HG03378 (cell line): ENCODE results near the gene AKAP10.
"Not testable (repeated sequence)": the region's sequence is repeated elsewhere in the genome, so short reads cannot be mapped to it uniquely, and the experiment has no call there.

ENCODE experiments used
- ATAC-seq: cut with Tn5 transposase; IDR thresholded peaks from one replicate; pipeline ENCODE4 v1.9.1; 2021; ENCODE audit warnings: mild to moderate bottlenecking, moderate library complexity; ENCODE audit not compliant: unreplicated experiment

Gene AKAP10

GRCh38 chr17:19933628-19934027, 44.0 kb downstream of the AKAP10 start:
- no peak for ATAC-seq

GRCh38 chr17:19933221-19933620, 44.4 kb downstream of the AKAP10 start:
- no peak for ATAC-seq

GRCh38 chr17:19928299-19928698, 49.3 kb downstream of the AKAP10 start:
- ATAC-seq, result no peak

- no peak for ATAC-seq
These were observed 62.2 kb downstream of the AKAP10 start for GRCh38 chr17:19915245-19915978.

GRCh38 chr17:19911033-19911432, 66.6 kb downstream of the AKAP10 start:
- ATAC-seq, result no peak

GRCh38 chr17:19909139-19909538, 68.5 kb downstream of the AKAP10 start:
- ATAC-seq, result no peak

GRCh38 chr17:19905502-19905901, 72.1 kb downstream of the AKAP10 start:
- ATAC-seq, result no peak

- ATAC-seq, result no peak
These were observed 72.7 kb downstream of the AKAP10 start for GRCh38 chr17:19904924-19905323.

- ATAC-seq, result no peak
These were observed 73.2 kb downstream of the AKAP10 start for GRCh38 chr17:19904412-19904811.

- no peak for ATAC-seq
These were observed 76.8 kb downstream of the AKAP10 start for GRCh38 chr17:19900809-19901208.

GRCh38 chr17:19897903-19898302, 79.7 kb downstream of the AKAP10 start:
- ATAC-seq, result no peak

GRCh38 chr17:19897090-19897837, 80.4 kb downstream of the AKAP10 start:
- ATAC-seq, result no peak

- no peak for ATAC-seq
These were observed 80.9 kb downstream of the AKAP10 start for GRCh38 chr17:19896679-19897078.

- not testable (repeated sequence) for ATAC-seq
These were observed 87.1 kb downstream of the AKAP10 start for GRCh38 chr17:19890554-19890953.

GRCh38 chr17:19890001-19890400, 87.6 kb downstream of the AKAP10 start:
- not testable (repeated sequence) for ATAC-seq

- no peak for ATAC-seq
These were observed 91.5 kb downstream of the AKAP10 start for GRCh38 chr17:19886116-19886515.

- ATAC-seq, result no peak
These were observed 94.0 kb downstream of the AKAP10 start for GRCh38 chr17:19883537-19884215.

GRCh38 chr17:19880393-19880792, 97.2 kb downstream of the AKAP10 start:
- no peak for ATAC-seq

GRCh38 chr17:19877364-19877945, 100.2 kb downstream of the AKAP10 start:
- ATAC-seq, result no peak

GRCh38 chr17:19876529-19877161, 101.0 kb downstream of the AKAP10 start:
- no peak for ATAC-seq

GRCh38 chr17:19874256-19874655, 103.4 kb downstream of the AKAP10 start:
- ATAC-seq, result no peak
